Spinal cord (tissue), 10 donors: ENCODE data around the gene GHRH. TPM values are rescaled to one million over a fixed set of nuclear protein-coding genes. Genes with fewer than 3 reads are reported as not detected.

Experiments used
- DNase-seq, 6 donors: peaks; one replicate each; pipeline versions ENCODE4 v3.0.0 to v3.0.0-alpha.2; 2013 to 2015; ENCODE audit warnings: low spot score in 6 of 6, low read depth in 4 of 6
- H3K27ac ChIP-seq: one replicate; pipeline ENCODE4 v1.5.1; 2013; ENCODE audit warnings: low read depth, low read length, control low read depth
- H3K27me3 ChIP-seq: one replicate; pipeline ENCODE4 v1.6.1; 2013; ENCODE audit warnings: low read length; ENCODE audit not compliant: control insufficient read depth, insufficient read depth
- H3K36me3 ChIP-seq: one replicate; pipeline ENCODE4 v1.6.1; 2013; ENCODE audit warnings: low read length; ENCODE audit not compliant: control insufficient read depth, insufficient read depth
- H3K4me1 ChIP-seq: one replicate; pipeline ENCODE4 v1.6.1; 2013; ENCODE audit warnings: low read length; ENCODE audit not compliant: control insufficient read depth, insufficient read depth
- H3K4me3 ChIP-seq: one replicate; pipeline ENCODE4 v1.5.1; 2013; ENCODE audit warnings: low read depth, low read length, control low read depth
- H3K9me3 ChIP-seq: one replicate; pipeline ENCODE4 v1.6.1; 2013; ENCODE audit warnings: low read length; ENCODE audit not compliant: control insufficient read depth, insufficient read depth
- WGBS: methylation state at CpG from one replicate; pipeline ENCODE4 v1.1.5; 2013; ENCODE audit warnings: missing lambda C conversion rate; ENCODE audit not compliant: insufficient coverage; 5-methylcytosine and 5-hydroxymethylcytosine counted together
- polyA plus RNA-seq, 2 donors: library from polyadenylated mRNA; unstranded; fragments of 120-200 nt; gene quantifications; one replicate each; pipeline ENCODE4 v1.2.1, GENCODE V29; 2013; ENCODE audit not compliant: insufficient read length in 2 of 2
- total RNA-seq, 2 donors: library from RNA; depleted of rRNA in 1 of 2; stranded (reverse); fragments of 120-200 nt in 1 of 2; fragments of >200 nt in 1 of 2; gene quantifications; one replicate each; pipeline versions ENCODE4 v1.2.3 to v1.2.4, GENCODE V29; 2013 to 2014
- donor health status: healthy.

The GHRH gene
- total and polyA plus RNA-seq, 4 donors = not detected

DNA sequence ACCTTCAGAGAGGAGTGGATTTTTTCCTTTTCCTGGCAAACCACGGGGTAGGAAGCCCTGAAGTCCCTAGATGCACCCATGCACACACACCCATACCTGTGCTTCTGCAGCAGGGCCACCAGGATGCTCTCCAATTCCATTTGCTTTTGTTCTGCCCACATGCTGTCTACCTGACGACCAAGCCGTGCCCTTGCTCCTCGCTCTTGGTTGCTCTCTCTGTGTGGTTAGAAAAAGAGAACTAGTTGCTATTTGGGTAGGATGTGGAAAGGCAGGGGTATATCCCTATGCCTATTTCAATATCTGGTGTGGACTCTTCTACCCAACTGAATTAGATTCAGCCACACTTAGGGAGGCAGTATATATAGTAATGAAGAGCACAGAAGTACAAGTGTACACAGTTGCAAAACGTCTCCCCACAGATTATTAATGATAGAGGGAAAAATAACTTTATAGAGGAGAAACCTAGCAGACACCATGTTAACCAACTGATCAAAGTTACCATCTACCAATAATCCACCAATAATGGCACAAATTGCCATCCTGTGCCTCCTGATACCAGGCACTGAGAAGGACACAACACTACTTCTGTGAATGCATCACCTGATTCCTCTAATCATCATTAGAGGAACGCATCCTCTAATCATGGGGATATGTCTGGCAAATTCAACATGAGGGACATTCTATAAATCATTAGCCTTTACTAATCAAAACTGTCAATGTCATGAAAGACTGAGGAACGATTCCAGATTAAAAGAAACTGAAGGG is 7.3 kb downstream of the GHRH start:
- Histone ChIP-seq H3K27ac (no peak overlapping the region), H3K4me1 (peaks cover 18% of the 10 kb centered on the region), H3K4me3 (no peak overlapping the region), H3K36me3 (no peaks in the 10 kb centered on the region), H3K9me3 (no peaks in the 10 kb centered on the region), H3K27me3 (no peaks in the 10 kb centered on the region)
- no CpG with 5 or more reads among the region's 7 CpGs for WGBS
- DNase-seq = no peak

DNA sequence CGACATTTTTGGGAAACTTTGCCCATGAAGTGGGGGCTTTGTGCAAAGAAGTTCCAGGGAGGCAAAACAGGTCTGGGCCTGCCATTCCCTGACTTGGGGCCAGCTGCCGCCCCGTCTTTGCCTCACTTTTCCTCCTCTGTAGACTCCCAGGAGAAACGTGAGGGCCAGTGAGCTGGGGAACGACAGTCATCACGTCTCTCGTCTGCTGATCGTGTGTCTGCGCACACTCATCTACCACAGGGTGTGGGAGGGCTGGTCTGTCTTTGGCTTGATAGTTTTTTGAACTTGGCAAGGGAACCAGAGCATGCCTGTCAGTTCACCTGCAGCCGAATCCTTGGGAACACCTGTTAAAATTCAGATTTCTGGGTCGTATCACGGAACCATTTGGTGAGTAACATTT is 8.5 kb downstream of the GHRH start:
- H3K27me3 ChIP-seq = no peaks in the 10 kb centered on the region
- peaks cover 14% of the 10 kb centered on the region for H3K4me1 ChIP-seq
- no peaks in the 10 kb centered on the region for H3K36me3 ChIP-seq
- no peaks in the 10 kb centered on the region for H3K9me3 ChIP-seq
- DNase-seq = no peak
- 95% methylated on average over 6 of the region's 12 CpGs for WGBS
- no peak overlapping the region for H3K27ac ChIP-seq
- H3K4me3 ChIP-seq = no peak overlapping the region

DNA sequence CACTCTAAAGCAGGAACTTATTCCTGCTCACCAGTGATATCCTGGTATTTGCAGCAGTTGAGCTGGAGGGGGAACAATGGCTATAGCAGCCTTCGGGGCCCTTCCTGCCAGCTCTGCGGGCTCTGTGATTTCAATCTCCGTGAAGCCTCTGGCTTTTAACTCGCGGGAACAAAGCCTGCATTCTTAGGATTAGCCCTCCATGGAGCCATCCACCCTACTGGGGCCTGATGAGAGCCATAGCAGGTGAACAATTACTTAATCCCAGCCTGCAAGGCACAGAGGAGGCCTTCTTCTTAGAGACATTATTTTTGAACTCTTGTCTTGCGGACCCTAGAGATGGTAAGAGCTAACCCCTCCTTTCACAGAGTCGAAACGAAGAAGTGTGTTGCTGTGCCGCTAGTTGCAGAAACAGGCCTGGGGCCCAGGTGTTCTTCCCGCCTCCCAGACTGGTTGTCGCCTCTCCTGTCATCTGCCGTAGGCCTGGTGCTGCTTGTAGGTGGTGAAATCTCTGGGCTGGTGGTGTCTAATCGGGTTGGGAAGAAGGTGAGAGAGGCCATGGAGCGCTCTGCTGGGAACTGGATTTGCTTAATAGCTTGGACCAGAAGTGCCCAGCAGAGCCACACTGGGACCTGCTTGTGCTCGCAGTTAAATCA is 9.7 kb downstream of the GHRH start:
- no peaks in the 10 kb centered on the region for H3K9me3 ChIP-seq
- 38% methylated on average over 14 of the region's 15 CpGs for WGBS
- H3K4me3 ChIP-seq = no peak overlapping the region
- peak overlapping the region; percentile 47 for H3K27ac ChIP-seq
- DNase-seq = peak in 1 of 6 donors; percentile 56
- H3K36me3 ChIP-seq = no peaks in the 10 kb centered on the region
- H3K4me1 ChIP-seq = peaks cover 14% of the 10 kb centered on the region
- no peaks in the 10 kb centered on the region for H3K27me3 ChIP-seq

DNA sequence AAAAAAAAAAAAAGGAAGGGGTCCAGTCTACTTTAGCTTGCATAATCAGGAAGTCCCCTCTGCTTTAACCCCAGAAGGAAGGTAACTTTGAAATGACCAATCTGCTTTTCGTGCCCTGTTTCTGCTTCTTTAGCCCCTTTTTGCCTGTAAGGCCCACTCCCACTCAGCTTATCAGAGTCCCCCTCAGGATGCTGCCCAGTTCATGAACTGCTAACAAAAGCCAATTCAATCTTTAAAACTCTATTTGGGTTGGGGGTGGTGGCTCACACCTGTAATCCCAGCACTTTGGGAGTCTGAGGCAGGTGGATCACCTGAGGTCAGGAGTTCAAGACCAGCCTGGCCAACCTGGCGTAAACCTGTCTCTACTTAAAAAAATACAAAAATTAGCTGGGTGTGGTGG is 12.3 kb downstream of the GHRH start:
- Histone ChIP-seq H3K27me3 (no peaks in the 10 kb centered on the region), H3K4me3 (no peak overlapping the region), H3K9me3 (no peaks in the 10 kb centered on the region), H3K36me3 (no peaks in the 10 kb centered on the region), H3K27ac (no peak overlapping the region), H3K4me1 (peaks cover 32% of the 10 kb centered on the region)
- 80% methylated on average over 1 of the region's 2 CpGs for WGBS
- no peak for DNase-seq

DNA sequence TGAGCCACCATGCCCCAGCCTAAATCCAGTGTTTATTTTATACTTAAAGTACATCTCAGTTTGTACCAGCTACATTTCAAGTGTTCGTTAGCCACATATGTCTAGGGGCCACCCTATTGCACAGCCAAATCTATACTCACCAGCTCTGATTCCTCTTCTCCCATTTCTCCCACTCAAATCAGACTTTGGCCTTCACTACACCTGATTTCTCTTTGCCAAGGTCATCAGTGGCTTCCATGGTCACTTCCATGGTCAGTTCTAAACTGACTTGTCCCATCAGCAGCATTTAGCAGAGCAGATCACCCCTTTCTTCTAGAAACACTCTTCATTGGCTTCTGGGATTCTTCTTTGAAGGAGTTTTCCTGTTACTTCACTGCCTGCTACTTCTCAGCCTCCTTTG is 14.1 kb downstream of the GHRH start:
- no peak for DNase-seq
- WGBS = 92% methylated on average over 1 of the region's 1 CpG
- H3K27me3 ChIP-seq = no peaks in the 10 kb centered on the region

DNA sequence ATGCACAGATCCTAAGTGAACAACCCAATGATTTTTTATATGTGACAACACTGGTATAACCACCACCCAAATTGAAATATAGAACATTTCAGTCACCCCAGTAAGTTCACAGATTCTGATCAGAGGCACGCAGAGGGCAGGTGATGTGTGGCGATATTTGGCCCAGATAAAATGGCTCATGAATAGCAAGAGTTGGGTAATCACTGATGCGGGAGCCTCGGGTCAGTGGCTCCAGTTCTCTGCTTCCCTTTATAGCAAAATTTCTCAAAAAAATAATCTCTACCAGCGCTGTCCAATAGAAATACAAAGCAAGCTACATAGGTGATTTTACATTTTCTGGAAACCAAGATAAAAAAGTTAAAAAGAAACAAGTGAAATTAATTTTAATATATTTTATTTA is 14.9 kb downstream of the GHRH start:
- no peak overlapping the region for H3K27ac ChIP-seq
- WGBS = no CpG with 5 or more reads among the region's 5 CpGs

More for the DNA sequence above, 14.1 kb downstream of the GHRH start:
- Histone ChIP-seq H3K36me3 (peaks cover 10% of the 10 kb centered on the region), H3K4me1 (peaks cover 45% of the 10 kb centered on the region), H3K4me3 (no peak overlapping the region), H3K27ac (no peak overlapping the region), H3K9me3 (no peaks in the 10 kb centered on the region)

DNA sequence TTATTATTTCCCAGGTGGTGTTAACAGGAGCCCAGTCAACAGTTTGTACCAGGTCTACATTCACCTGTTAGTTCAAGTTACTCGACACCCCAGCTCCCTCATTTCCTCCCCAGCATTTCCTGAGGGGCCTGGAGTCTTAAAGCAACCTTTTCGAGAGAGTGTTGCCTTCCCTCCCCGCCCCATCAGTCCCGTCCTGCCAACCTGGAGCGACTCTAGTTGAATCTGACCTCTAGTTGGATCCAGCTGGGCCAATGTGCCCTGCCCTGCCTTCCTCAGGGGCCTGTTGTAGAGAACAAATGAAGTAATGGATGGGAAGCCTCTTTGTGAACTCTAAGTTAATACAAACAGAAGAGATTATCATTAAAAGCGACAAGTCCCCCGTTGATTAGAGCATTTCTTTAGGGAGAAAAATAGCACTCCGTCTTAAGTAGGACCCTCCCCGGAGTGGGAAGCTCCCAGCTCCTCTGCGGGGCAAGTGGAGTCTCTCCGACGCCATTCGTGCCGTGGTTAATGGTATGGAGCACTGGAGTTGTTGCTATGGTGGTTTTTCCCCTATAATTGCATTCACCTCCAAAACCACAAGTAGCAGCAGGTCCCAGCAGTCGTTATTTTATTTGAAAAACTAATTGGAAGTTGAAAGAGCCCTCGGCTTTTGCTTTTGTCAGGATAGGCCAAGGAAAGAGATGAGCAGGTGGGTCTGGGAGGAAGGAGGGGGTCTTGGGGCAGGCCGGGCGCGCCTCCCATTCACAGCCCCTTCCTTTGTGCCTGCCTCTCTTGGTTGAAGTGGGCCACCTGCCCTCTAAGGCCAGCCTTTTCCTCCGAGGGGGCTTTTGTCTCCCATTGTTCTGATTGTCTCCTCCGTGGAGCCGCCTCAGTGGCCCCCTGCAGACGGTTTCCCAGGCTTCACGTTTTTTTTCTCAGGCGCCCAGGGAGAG is 16.1 kb downstream of the GHRH start:
- H3K36me3 ChIP-seq = peaks cover 17% of the 10 kb centered on the region
- 67% methylated on average over 6 of the region's 25 CpGs for WGBS

More for the DNA sequence above, 14.9 kb downstream of the GHRH start:
- no peak for DNase-seq
- H3K36me3 ChIP-seq = peaks cover 15% of the 10 kb centered on the region
- no peak overlapping the region for H3K4me3 ChIP-seq
- no peaks in the 10 kb centered on the region for H3K27me3 ChIP-seq
- H3K9me3 ChIP-seq = no peaks in the 10 kb centered on the region
- peaks cover 41% of the 10 kb centered on the region for H3K4me1 ChIP-seq

DNA sequence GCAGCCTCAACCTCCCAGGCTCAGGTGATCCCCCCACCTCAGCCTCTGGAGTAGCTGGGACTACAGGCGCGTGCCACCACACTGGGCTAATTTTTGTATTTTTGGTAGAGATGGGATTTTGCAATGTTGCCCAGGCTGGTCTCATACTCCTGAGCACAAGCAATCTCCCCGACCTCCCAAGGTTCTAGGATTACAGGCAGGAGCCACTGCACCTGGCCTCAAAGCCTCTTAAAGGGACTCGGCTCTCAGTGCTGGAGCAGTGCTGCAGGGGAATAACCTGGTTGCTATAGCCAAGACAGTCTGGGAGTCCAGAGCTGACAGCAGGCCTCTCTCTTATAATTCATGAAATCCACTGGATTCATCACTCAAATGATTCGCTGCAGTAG is 17.0 kb downstream of the GHRH start:
- Histone ChIP-seq H3K4me1 (peaks cover 40% of the 10 kb centered on the region), H3K27ac (no peak overlapping the region), H3K4me3 (no peak overlapping the region), H3K9me3 (no peaks in the 10 kb centered on the region), H3K36me3 (peaks cover 17% of the 10 kb centered on the region), H3K27me3 (no peaks in the 10 kb centered on the region)
- 58% methylated on average over 3 of the region's 5 CpGs for WGBS
- no peak for DNase-seq

More for the DNA sequence above, 16.1 kb downstream of the GHRH start:
- H3K4me3 ChIP-seq = no peak overlapping the region
- DNase-seq = peak in 1 of 6 donors; percentile 61
- peaks cover 36% of the 10 kb centered on the region for H3K4me1 ChIP-seq
- H3K27ac ChIP-seq = no peak overlapping the region
- H3K27me3 ChIP-seq = no peaks in the 10 kb centered on the region
- H3K9me3 ChIP-seq = no peaks in the 10 kb centered on the region

DNA sequence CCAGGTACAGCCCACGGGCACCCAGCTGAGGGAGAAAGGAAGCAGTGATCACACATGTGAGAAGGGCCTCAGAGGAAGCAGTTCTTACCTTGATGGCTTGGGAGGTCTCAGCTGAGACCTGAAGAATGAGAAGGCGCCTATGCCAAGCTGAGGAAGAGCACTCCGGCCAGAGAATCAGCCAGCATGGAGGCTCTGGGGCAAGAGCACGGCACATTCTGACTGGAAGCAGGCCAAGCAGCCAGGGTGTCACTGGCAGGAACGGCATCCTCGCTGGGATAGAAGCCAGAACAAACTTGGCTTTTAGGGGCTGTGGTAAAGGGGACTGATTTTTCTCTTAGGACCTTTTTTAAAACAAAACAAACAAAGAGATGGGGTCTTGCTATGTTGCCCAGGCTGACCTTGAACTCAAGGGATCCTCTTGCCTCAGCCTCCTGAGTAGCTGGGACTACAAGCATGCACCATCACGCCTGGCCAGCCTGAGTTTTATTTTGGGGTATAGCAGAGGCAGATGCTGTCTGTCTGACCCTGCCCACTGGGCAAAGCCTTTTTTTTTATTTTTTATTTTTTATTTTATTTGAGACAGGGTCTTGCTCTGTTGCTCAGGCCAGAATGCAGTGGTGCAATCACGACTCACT is 17.6 kb downstream of the GHRH start:
- H3K4me1 ChIP-seq = peaks cover 42% of the 10 kb centered on the region
- H3K36me3 ChIP-seq = peaks cover 17% of the 10 kb centered on the region
- H3K27ac ChIP-seq = peak overlapping the region; percentile 33
- DNase-seq = peak in 2 of 6 donors; percentile 84
- H3K9me3 ChIP-seq = no peaks in the 10 kb centered on the region
- WGBS = 45% methylated on average over 5 of the region's 8 CpGs
- no peak overlapping the region for H3K4me3 ChIP-seq
- no peaks in the 10 kb centered on the region for H3K27me3 ChIP-seq
